Stimulated activated CD4-positive, alpha-beta T cell treated with anti-CD3 and anti-CD28 coated beads, Interleukin-15, amount 100 ng/mL, for 24 hours (primary cell): ENCODE data around the gene DISP3.
"Not testable (repeated sequence)": the region's sequence is repeated elsewhere in the genome, so short reads cannot be mapped to it uniquely, and the experiment has no call there.

ENCODE experiments used
- DNase-seq: peaks from one replicate; pipeline ENCODE4 v3.0.0-alpha.2; 2020

The DISP3 gene

DNA sequence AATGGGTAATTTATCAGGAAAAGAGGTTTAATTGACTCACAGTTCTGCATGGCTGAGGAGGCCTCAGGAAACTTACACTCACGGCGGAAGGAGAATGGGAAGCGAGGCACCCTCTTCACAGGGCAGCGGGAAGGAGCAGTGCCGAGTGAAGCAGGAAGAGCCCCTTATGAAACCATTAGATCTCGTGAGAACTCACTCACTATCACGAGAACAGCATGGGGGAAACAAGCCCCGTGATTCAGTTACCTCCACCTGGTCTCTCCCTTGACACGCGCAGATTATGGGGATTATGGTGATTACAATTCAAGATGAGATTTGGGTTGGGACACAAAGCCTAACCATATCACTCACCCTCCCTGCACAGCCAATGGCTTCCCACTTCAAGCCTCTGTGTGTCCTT is 101.1 kb downstream of the DISP3 start:
- not testable (repeated sequence) for DNase-seq

DNA sequence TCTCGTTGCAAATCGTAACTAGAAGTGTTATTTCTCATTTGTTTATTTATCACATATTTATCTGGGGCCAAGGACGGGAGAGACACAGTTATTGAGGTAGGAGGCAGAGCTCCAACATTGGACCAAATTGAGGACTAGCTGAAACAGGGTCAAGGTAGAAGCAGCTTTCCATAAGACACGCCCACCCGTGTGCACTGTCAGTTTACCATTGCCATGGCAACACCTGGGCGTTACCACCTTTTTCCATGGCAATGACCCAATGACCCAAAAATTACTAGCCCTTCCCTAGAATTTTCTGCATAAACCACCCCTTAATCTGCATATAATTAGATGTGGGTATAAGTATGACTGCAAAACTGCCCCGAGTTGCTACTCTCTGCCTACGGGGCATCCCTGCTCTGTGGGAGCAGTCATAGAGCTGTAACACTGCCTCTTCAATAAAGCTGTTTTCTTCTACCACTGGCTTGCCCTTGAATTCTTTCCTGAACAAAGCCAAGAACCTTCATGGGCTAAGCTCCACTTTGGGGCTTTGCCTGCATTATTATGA is 102.6 kb downstream of the DISP3 start:
- no peak for DNase-seq

DNA sequence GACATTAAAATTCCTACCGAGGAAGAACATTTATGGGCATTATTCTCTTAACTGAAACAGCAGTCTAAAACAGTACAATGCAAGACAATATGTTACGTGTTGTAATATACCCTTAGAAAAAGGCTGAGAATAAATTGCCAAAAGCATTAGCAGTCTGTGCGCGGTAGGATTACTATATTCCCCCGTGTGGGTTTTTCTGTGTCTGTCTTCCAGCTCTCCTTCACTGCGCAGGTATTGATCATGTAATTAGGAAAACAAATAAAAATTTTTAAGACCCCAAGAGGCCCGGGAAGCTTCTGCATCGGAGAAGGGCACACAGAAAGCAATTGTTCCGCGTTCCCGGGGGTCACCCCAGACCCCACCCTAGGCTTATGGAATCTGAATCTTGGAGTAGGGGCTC is 106.4 kb downstream of the DISP3 start:
- DNase-seq: no peak
